ENCODE measurements around the gene XK.
"Not testable (repeated sequence)": the region's sequence is repeated elsewhere in the genome, so short reads cannot be mapped to it uniquely, and the experiment has no call there.

XK gene

DNA sequence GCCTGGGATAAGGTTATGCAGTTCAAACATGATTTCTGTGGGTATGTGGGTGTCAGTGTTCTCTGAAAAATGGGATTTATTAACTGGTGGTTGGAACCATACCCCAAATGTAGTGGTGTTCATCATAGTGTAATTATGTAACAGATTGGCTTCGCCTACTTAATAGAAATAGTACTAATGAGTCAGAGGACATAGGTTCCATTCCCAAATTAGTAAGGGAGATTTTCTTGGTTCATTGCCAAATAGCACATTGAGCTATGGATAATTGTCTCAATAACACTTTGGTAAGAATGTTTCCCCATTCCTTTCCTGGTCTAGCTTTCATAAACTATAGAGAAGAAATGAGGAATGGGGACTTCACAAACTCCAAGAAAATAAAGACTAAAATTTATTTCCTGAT lies 73.8 kb downstream of the XK start:
- DNase-seq: no peak

- DNase-seq: no peak
These were observed 74.4 kb downstream of the XK start for GRCh38 chrX:37759878-37760418.

DNA sequence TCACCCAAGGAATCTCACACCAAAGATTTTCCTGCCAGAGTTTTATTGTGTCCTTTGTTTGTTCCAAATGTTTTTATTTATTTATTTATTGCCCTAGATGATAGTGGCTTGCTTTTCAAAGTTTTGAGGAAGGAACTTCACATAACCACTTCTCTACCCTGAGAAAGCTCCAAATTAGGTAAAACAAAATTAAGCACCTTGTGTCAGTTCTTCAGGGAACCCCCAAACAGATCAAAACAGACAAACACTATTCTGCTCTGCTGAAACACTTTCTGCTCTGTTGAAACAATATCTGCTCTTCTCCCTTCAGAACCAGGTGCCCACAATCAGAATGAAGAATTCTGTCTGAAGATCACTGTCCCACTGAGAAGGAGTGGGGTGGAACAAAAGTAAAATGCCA lies 77.8 kb downstream of the XK start:
- DNase-seq: no peak

DNA sequence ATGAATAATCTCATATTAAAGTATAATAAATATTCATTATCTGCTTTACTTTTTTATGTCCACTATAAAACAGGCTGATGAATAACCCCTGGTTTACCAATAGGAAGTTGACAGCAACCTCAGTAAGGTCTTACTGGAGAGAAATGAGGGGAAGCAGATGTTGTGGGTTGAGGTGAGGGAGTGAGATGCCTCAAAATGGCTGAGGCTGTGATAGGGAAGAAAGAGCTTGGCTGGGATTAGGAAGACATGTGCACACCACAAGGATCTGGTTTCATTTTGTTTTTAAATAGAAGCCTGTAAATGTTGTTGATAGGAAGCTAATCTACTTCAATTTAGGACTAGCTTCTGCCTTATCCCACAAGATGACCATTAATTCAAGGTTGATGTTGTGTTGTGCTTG lies 79.9 kb downstream of the XK start:
- DNase-seq: no peak

DNA sequence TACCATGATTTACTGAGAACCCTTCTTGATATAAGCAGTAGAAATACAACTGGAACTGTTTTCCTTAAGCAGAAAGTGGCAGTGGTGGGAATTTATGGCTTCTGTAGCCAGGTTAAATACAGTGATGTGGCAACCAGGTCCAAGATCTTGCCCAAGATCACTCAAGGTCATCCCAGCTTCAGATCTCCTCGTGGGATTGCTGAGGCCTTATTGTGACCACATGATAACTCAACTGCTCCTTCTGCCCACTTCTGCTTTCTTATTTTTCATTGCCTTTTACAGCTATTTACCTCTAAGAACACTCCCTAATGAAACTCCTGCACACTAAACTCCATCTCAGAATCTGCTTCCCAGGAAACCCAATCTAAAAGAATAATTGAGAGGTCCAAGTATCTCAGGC lies 81.8 kb downstream of the XK start:
- DNase-seq: no peak

DNA sequence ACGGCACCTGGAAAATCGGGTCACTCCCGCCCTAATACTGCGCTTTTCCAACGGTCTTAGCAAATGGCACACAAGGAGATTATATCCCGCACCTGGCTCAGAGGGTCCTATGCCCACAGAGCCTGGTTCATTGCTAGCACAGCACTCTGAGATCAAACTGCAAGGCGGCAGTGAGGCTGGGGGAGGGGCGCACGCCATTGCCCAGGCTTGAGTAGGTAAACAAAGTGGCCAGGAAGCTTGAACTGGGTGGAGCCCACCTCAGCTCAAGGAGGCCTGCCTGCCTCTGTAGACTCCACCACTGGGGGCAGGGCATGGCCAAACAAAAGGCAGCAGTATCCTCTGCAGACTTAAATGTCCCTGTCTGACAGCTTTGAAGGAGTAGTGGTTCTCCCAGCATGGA lies 83.3 kb downstream of the XK start:
- not testable (repeated sequence) for DNase-seq

DNA sequence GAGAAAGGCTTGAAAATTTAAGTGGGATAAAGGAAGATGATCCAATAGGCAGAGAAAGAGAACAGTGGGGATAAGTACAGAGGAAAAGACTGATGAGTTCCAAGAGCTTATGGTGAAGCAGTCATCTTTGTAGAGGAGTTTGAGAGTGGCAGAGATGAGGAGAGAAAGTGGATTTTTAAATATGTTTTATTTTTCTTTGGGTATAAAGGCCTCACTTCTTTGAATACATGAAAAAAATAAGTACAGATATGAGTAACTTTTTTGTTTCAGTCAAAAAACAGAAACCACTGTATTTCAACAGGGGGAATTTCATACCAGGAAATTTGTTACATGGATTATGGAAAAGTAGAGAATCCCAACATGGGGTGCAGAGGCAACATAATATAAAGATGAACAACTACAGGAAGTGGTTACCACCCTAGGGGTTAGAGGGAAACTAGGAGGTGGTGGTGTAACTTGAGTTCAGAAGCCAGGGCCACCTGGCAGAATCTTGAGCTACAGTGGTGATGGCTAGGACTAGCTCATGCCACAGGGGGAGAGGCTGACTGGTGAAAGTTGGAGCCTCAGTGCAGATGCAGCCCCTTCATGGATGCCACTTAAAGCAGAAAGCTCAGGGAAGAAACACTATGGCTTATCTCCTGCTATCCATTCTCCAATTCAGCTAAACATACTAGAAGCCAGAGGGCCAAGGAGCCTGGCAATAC lies 90.8 kb downstream of the XK start:
- no peak for DNase-seq

GRCh38 chrX:37776987-37777325 lies 91.4 kb downstream of the XK start:
- no peak for DNase-seq

- no peak for DNase-seq
These were observed 94.3 kb downstream of the XK start, which contains the start of gene CYBB for GRCh38 chrX:37779857-37780256. Gene CYBB, plus strand, starts transcription at chrX:37780059. Its CDS starts 19 bp downstream, at chrX:37780078.

DNA sequence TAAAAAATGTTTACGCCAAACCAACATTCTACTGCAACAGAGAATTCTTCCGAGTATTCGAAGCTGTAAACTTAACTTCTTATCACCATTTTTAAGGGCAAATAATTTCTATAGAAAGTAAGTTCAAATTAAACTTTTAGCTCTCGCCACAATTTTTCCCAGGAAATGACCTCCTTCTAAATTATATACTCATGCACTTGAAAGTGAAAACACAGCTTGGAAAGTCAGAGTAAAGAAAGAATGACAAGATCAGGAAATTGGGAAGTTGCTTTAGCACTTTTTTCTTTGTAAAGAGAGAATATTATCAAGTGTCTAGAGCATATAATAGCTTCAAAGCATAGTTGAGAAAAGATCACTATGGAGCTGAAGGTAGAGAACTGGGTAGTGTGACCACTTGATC lies 95.5 kb downstream of the XK start:
- DNase-seq: no peak
